IPS-NIHi7 (cell line): ENCODE measurements around the gene BCL7C.
"Not testable (repeated sequence)": the region's sequence is repeated elsewhere in the genome, so short reads cannot be mapped to it uniquely, and the experiment has no call there.

Experiments used
- DNase-seq: peaks from one replicate; pipeline ENCODE4 v3.0.0; 2012; ENCODE audit warnings: mixed read lengths; ENCODE audit errors: extremely low spot score

Gene BCL7C

DNA sequence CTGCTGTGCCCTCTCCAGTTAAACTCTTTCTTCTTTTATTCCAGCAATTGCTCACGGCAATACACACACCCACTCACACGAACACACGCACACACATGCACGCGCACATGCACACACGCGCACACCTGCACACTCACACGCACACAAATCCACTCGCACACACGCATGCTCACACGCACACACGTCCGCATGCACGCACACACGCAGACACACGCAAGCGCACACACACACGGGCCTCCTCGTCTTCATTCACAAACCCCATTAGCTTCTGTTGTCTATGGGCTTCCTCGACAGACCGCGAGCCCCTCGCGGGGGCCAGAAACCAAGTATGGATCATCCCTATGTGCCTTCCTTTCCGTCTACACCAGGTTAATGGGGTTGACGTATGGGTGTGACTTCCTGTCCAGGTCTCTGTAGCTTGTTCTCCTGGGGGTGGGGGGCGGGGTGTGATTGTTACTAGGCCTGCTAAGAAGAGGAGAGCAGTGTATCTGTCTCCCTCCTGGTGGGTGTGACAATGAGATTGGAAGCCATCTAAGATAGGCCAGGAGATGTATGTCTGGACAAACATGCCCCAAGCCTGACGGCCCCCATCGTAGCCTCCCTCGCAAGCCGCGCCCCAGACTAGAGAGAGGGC is 1.9 kb upstream of the BCL7C start:
- DNase-seq: no peak

DNA sequence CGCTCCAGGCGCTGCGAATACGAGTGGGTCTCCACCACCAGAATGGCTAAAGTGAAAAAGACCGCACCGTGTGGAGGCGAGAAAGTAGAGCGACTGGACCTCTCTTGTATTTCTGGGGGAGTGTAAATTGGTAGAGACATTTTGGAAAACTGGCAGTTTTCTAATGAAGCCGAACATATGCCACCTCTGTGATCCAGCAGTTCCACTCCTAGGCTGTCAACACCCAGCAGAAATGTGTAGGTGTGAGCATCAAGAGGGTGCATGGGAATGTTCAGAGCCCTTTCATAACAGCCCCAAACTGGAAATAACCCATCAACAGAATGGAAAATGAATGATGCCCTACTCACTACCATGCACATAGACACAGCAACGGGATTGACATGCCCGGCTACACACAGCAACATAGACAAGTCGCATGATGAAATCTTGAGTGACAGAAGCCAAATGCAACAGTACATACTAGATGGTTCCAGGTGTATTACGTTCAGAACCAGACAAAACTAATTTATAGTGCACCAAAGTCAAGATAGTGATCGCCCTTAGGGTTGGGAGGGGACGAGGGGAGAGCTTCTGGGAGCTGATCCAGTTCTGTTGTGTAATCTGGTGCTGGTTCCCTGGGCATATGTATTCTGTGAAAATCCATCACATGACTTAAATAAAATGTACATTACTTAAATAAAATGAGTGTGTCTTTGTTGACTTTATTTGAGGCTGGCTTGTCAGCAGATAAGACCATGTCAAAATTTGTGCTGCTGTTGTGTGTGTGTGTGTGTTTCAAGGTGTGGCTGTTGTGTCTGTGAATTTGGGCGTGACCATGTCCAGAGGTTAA is 877 bp upstream of the BCL7C start:
- no peak for DNase-seq

DNA sequence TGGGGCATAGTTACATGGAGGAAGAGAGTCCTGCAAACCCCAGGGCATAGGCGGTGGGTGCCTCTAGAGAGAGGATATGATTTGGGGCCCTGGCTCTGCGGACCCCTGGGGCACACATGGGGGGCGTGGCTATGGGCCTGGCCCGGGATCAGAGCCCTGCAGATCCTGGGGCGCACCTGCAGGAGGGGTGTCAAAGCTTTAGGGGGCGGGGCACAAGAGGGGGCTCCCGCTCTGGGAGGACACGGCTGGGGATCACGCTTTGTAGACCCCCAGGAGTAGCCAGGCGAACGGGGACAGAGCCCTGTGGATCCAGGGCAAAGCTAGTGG is 497 bp downstream of the BCL7C start:
- DNase-seq: no peak

DNA sequence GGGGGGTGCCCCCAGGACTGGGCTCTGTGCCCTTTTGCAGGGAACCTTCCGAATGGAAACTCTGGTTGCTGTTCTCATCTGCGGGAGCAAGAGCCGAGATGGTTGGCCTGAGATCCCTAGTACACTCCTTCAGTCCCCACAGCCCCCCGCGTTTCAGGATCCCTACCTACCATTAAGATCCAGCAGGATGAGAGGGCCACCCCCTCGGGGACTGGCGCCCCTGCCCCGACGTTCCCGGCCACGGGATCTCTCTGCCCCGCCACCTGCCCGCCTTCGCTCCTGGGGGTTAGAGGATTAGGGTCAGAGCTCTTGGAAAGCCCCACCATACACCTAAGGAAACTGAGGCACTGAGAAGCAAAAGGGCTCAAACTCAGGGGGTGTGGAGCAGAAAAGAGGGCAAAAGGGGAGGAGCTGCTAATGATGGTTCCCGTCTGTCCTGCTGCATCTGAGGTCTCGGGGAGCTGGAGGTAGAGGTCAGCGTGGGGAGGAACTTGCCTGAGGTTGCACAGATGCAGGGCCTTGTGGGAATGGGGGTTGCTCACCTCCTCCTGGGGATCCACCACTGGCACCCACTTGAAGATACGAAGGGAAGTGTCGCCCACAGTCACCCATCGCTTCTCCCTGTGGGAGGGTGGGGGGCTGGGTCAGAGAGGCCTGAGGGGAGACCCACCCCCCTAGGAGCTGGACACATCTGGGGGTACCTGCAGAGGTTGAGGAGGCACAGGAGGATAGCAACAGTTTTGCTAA is 1.0 kb downstream of the BCL7C start:
- no peak for DNase-seq

DNA sequence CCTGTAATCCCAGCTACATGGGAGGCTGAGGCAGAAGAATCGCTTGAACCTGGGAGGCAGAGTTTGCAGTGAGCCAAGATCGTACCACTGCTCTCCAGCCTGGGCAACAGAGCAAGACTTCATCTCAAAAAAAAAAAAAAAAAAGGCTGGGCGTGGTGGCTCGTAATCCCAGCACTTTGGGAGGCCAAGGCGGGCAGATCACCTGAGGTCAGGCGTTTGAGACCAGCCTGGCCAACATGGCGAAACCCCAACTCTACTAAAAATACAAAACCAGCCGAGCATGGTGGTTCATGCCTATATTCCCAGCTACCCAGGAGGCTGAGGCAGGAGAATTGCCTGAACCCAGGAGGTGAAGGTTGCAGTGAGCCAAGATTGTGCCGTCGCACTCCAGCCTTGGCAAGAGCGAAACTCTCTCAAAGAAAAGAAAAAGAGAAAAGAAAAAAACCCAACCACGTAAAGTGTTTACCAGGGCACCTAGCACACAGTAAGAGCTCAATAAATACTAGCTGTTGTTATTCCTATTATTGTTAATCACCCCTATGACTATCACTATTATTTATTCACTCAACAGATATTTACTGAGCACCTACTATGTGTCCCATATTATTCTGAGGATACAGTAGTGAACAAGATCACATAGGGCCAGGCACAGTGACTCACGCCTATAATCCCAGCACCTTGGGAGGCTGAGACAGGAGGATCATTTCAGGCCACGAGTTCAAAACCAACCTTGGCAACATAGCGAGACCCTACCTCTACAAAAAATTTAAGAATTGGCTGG is 2.6 kb downstream of the BCL7C start:
- DNase-seq: not testable (repeated sequence)

DNA sequence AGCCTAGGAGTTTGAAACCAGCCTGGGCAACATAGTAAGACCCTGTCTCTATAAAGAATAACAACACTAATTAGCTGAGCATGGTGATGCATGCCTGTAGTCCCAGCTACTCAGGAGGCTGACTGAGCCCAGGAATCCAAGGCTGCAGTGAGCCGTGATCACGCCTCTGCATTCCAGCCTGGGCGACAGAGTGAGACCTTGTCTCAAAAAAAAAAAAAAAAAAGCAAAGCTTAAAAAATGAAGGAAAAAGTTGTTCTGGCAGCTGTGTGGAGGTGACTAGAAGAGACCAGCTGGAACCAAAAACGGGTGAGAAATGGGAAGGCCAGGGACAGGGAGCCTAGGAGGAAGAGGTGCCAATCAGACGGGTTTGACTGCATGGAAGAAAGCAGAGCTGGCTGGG is 4.2 kb downstream of the BCL7C start:
- no peak for DNase-seq

- no peak for DNase-seq
These were observed 4.9 kb downstream of the BCL7C start for GRCh38 chr16:30888856-30889499.

DNA sequence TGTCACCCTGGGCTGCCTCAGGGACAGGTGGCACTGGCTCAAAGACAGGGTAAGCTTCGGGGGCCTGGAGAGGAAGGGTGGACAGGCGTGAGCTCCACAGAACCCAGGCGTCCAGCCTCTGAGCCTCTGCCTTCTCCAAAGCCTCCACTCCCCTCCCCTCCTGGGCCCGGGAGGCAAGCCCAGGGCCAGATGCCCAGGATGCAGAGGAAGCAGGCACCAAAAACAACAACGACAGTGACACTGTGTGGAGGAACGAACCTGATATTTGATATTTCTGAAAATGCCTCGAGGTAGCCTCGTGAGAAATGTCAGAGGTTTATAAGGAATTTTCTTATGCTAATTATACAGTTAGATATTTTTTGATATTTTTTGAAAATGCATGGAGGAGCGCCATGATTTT is 6.0 kb downstream of the BCL7C start:
- no peak for DNase-seq

- no peak for DNase-seq
These were observed 7.7 kb downstream of the BCL7C start for GRCh38 chr16:30886145-30886544.

DNA sequence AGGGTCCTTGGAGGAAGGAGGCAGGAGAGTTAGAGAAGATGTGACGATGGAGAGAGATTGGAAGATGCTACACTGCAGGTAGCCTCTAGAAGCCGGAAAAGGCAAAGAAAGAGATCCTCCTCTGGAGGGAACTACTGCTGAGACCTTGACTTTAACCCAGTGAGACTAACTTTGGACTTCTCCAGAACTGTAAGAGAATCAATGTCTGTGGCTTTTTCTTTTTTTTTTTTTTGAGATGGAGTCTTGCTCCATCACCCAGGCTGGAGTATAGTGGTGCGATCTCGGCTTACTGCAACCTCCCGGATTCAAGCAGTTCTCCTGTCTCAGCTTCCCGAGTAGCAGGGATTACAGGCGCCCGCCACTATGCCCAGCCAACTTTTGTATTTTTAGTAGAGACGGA is 8.7 kb downstream of the BCL7C start:
- DNase-seq: no peak

DNA sequence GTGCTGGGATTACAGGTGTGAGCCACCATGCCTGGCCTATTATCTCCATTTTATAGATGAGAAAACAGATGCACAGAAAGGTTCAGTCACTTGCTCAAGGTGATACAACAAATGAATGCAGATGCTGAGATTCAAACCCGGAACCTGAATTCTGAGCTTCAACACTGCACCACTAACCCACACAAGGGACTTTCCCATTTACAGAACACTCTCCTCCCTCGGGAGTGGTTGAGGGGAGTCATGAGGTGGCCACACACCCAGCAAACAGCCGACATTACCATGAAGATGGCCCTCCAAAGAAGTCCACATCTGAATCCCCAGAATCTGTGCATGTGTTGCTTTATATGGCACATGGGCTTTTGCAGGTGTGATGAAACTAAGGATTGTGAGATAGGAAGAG is 9.1 kb downstream of the BCL7C start:
- no peak for DNase-seq

GRCh38 chr16:30882429-30883310 is 11.2 kb downstream of the BCL7C start:
- no peak for DNase-seq

GRCh38 chr16:30876867-30877266 is 17.0 kb downstream of the BCL7C start:
- DNase-seq: peak; percentile 55

DNA sequence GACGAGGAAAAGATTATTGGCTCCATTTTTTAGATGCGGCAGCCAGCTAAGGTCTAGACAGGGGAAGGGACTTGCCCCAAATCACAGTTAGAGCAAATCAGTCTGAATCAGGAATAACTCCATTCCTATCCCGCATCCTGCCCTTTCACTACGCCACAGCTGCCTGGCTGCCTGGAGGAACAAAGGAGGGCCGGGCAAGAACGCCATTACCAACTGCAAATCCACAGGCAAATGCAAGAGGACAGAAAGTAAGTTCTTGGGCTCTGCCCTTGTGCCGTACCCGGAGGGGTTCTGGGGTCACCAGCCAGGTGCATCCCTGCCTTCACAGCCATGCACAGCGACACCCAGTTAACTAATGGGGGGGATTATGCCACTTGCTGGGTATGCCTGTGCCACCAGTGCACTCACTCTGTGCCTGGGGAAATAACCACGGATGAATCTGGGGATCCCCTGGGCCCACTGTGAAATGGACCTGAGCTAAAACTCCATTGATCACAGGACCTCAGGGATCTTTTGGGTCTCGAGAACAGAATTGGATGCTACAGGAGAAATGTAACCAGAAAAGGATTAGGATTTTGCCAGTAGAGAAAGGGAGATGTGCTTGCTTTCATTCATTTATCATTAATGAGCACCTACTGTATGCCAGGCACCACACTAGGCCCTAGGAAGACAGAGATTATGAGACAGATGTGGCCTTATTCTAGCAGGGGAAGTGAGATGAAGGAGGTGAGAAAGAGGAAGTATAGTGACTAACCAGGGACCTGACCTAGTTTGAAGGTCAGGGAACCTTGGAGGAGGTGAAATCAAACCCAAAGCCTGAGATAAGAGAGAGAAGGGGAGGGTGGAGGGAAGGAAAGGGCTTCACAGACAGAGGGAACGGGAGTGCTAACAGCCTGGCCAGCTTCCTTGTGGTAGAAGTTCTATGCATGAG is 17.7 kb downstream of the BCL7C start:
- DNase-seq: no peak

GRCh38 chr16:30874821-30875717 is 18.8 kb downstream of the BCL7C start:
- peak; percentile 93 for DNase-seq

DNA sequence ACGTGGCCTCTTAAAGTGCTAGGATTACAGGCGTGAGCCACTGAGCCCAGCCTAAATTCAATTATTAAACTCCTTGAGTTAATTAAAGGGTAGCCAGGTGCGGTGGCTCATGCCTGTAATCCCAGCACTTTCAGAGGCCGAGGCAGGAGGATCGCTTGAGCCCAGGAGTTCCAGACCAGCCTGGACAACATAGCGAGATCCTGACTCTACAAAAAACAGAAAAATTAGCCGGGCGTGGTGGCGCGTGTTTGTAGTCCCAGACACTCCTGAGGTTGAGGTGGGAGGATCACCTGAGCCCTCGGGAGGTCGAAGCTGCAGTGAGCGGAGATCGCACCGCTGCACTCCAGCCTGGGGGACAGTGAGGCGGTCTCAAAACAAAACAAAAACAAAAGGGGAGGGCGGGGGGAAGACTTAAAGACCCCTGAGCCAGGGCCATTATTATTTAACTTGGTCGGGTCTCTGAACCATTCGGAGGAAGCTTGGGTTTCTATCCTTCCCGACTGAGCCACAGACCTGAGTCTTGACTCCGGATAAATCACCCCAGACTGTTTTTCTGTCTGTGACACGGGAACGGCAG is 19.5 kb downstream of the BCL7C start:
- peak; percentile 34 for DNase-seq

DNA sequence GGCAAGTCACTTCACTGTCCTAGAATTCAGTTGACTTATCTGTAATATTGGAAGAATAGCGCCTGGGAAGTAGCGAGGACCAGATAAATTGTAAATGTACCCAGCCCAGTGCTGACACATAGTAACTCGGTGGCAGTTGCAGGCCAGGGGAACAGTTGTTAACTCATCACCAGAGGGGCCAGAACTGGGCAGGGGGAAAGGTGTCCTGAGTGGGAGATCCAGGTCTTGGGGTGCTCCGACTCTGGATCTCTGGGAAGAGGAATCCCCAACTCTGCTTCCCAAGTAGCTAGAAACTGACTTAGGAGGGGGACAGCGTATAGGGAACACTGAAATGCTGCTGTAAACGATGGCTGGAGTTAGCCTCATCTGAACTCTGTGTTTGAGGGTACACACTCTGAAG is 23.0 kb downstream of the BCL7C start:
- DNase-seq: no peak

GRCh38 chr16:30867747-30868146 is 26.1 kb downstream of the BCL7C start:
- no peak for DNase-seq
